Endothelial cell of umbilical vein (primary cell): Measurements from ENCODE around the gene PLXNB2.
A peak's percentile ranks its signal among the peaks of the same experiment; 100 is the strongest.

ENCODE experiments used
- EZH2 ChIP-seq: IDR thresholded peaks from 2 replicates; pipeline ENCODE4 v1.6.1; 2012; ENCODE audit warnings: borderline replicate concordance, low read depth, mild to moderate bottlenecking, moderate library complexity, low read length, inconsistent platforms; ENCODE audit not compliant: severe bottlenecking
- POLR2AphosphoS5 ChIP-seq: IDR thresholded peaks from 2 replicates; pipeline ENCODE4 v1.6.1; 2012; ENCODE audit warnings: low read depth, mild to moderate bottlenecking, control low read depth, low read length, moderate library complexity; ENCODE audit not compliant: insufficient read depth
- TF ChIP-seq, protein P1 (sequence below), 2 donors: IDR thresholded peaks; 1 replicate in 1 of 2; 2 replicates in 1 of 2; pipeline ENCODE4 v1.5.1; 2011; ENCODE audit warnings: low read length in 2 of 2, mild to moderate bottlenecking in 2 of 2, moderate library complexity in 2 of 2, control low read depth in 1 of 2, inconsistent platforms in 1 of 2, low read depth in 1 of 2; ENCODE audit not compliant: insufficient read depth in 1 of 2; ENCODE audit errors: extremely low read depth in 1 of 2

GRCh38 chr22:50244420-50245213 is 62.8 kb downstream of the PLXNB2 start, which contains the start of gene TUBGCP6:
- TF ChIP-seq, protein P1, sequence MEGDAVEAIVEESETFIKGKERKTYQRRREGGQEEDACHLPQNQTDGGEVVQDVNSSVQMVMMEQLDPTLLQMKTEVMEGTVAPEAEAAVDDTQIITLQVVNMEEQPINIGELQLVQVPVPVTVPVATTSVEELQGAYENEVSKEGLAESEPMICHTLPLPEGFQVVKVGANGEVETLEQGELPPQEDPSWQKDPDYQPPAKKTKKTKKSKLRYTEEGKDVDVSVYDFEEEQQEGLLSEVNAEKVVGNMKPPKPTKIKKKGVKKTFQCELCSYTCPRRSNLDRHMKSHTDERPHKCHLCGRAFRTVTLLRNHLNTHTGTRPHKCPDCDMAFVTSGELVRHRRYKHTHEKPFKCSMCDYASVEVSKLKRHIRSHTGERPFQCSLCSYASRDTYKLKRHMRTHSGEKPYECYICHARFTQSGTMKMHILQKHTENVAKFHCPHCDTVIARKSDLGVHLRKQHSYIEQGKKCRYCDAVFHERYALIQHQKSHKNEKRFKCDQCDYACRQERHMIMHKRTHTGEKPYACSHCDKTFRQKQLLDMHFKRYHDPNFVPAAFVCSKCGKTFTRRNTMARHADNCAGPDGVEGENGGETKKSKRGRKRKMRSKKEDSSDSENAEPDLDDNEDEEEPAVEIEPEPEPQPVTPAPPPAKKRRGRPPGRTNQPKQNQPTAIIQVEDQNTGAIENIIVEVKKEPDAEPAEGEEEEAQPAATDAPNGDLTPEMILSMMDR (IDR thresholded peaks at IDR 0.05; ENCODE audit: extremely low read depth in 1 of 2, insufficient read depth in 1 of 2, low read depth in 1 of 2, low read length in 2 of 2), result no peak
- peak; percentile 94 for TF ChIP-seq POLR2AphosphoS5
- no peak for TF ChIP-seq EZH2
